Lung (tissue), 12 donors: ENCODE data around the gene SRM. TPM values are rescaled to one million over a fixed set of nuclear protein-coding genes. Genes with fewer than 3 reads are reported as not detected.

Experiments
- ATAC-seq: fragments of 200-7000 bp; cut with Tn5 transposase; one replicate; pipeline ENCODE4 v1.9.1; 2020; ENCODE audit warnings: moderate number of reproducible peaks; ENCODE audit not compliant: insufficient read depth, low FRiP score
- DNase-seq, 3 donors: peaks; one replicate each; pipeline ENCODE4 v3.0.0-alpha.2; 2013 to 2017
- H3K27ac ChIP-seq, 2 donors: one replicate each; pipeline ENCODE4 v1.5.1; 2013; ENCODE audit warnings: mild to moderate bottlenecking in 2 of 2, moderate library complexity in 2 of 2, control low read depth in 1 of 2, inconsistent platforms in 1 of 2, low read depth in 1 of 2, low read length in 1 of 2
- H3K27me3 ChIP-seq, 3 donors: one replicate each; pipeline ENCODE4 v1.5.1; 2013; ENCODE audit warnings: low read length in 2 of 3; ENCODE audit not compliant: control insufficient read depth in 3 of 3, insufficient read depth in 3 of 3
- H3K36me3 ChIP-seq, 4 donors: one replicate each; pipeline ENCODE4 v1.5.1; 2013; ENCODE audit warnings: low read length in 4 of 4, mild to moderate bottlenecking in 1 of 4, moderate library complexity in 1 of 4; ENCODE audit not compliant: control insufficient read depth in 4 of 4, insufficient read depth in 4 of 4
- H3K4me1 ChIP-seq, 5 donors: one replicate each; pipeline ENCODE4 v1.5.1; 2013; ENCODE audit warnings: low read length in 5 of 5, mild to moderate bottlenecking in 2 of 5, moderate library complexity in 1 of 5; ENCODE audit not compliant: control insufficient read depth in 5 of 5, insufficient read depth in 5 of 5
- H3K4me3 ChIP-seq: one replicate; pipeline ENCODE4 v1.5.1; 2013; ENCODE audit warnings: mild to moderate bottlenecking, control low read depth, moderate library complexity
- H3K9ac ChIP-seq, 2 donors: one replicate each; pipeline ENCODE4 v1.5.1; 2013; ENCODE audit warnings: low read length in 2 of 2, control low read depth in 1 of 2; ENCODE audit not compliant: insufficient read depth in 1 of 2
- H3K9me3 ChIP-seq, 4 donors: one replicate each; pipeline ENCODE4 v1.5.1; 2013; ENCODE audit warnings: low read length in 3 of 4, mild to moderate bottlenecking in 1 of 4, moderate library complexity in 1 of 4; ENCODE audit not compliant: control insufficient read depth in 4 of 4, insufficient read depth in 3 of 4
- CTCF ChIP-seq: IDR thresholded peaks from 2 replicates; pipeline ENCODE4 v1.5.1; 2012; ENCODE audit warnings: mild to moderate bottlenecking; ENCODE audit errors: control extremely low read depth, extremely low read depth
- WGBS, 2 donors: extraction: QIAGEN DNeasy Blood & Tissue Kit; methylation state at CpG; one replicate each; pipeline ENCODE4 v1.1.7; 2013; 5-methylcytosine and 5-hydroxymethylcytosine counted together
- polyA plus RNA-seq, 2 donors: library from polyadenylated mRNA; stranded (reverse); fragments of 200-250 nt; gene quantifications; one replicate each; pipeline ENCODE4 v1.2.1, GENCODE V29; 2013
- total RNA-seq, 2 donors: library from RNA; depleted of rRNA in 1 of 2; stranded (reverse); fragments of >200 nt in 1 of 2; gene quantifications; one replicate each; pipeline ENCODE4 v1.2.1, GENCODE V29; 2014 to 2021
- donor health status: control.
- donor health status: control.
- donor health status: Bipolar disorder and iron deficiency.
- donor health status: healthy.
- donor health status: DM: yes; HTN: yes; CAD: no.

The SRM gene
- total and polyA plus RNA-seq, 4 donors = 12.3 to 132 (median 115) TPM

- Histone ChIP-seq H3K9ac (no peak overlapping the region), H3K9me3 (no peaks in the 10 kb centered on the region), H3K27me3 (peaks cover 0 to 6% (median 0%) of the 10 kb centered on the region in 3 donors), H3K27ac (no peak overlapping the region), H3K4me3 (no peak overlapping the region), H3K36me3 (peaks cover 0 to 29% (median 4%) of the 10 kb centered on the region in 4 donors), H3K4me1 (peaks cover 0 to 17% (median 6%) of the 10 kb centered on the region in 5 donors)
- 93 to 94% methylated on average over 12 of the region's 12 CpGs for WGBS, 2 donors
- no peak for TF ChIP-seq CTCF
- DNase-seq (no peak), ATAC-seq (no peak)
Measured at GRCh38 chr1:11055676-11056075, 4.1 kb downstream of the SRM start.

DNA sequence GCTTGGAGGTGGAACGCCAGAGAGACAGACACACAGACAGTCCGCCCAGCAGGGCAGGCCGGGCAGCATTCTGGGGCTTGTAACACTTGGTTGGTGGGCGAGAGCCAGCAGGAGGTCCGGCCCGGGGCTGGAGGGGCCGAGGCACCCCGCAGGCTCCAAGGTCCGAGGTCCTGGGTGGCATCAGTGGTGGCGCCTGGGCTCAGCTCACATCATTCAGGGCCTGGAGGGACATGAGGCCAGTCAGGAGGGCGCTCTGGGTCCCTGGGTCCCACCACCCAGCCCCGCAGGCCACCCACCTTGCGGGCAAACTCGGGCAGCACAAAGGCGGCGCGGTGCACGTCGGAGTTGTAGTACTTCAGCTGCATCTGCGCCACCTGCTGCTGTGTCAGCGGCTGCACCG, 5.2 kb downstream of the SRM start:
- H3K27me3 ChIP-seq = peaks cover 0 to 6% (median 0%) of the 10 kb centered on the region in 3 donors
- WGBS, 2 donors = 93 to 96% methylated on average over 21 to 22 of the region's 22 CpGs
- no peak for DNase-seq

DNA sequence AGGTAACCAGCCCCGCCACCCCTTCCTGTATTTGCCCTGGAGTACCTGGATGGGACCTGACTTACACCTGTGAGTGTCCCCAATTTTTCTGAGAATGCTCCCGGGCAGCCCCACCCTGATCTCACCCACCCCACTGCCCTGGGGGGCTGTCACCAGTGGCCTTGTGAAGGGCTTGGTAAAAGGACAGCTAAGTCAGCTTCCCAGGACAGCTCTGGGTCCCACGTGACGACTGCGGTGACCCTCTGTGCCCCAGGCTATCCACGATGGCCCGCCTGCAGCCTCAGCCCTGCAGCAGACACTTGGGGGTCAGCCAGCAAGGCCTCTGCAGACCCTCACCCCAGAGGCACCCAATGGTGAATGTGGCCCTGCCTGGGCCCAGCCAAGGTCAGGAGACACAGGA, 5.6 kb downstream of the SRM start:
- H3K4me3 ChIP-seq = no peak overlapping the region
- DNase-seq = no peak
- H3K9me3 ChIP-seq = no peaks in the 10 kb centered on the region
- no peak overlapping the region for H3K9ac ChIP-seq
- WGBS, 2 donors = 83 to 88% methylated on average over 7 of the region's 7 CpGs
- H3K4me1 ChIP-seq = peaks cover 0 to 14% (median 6%) of the 10 kb centered on the region in 5 donors
- peaks cover 0 to 29% (median 4%) of the 10 kb centered on the region in 4 donors for H3K36me3 ChIP-seq
- TF ChIP-seq CTCF = no peak
- H3K27ac ChIP-seq = no peak overlapping the region
- no peak for ATAC-seq
- H3K27me3 ChIP-seq = peaks cover 0 to 6% (median 0%) of the 10 kb centered on the region in 3 donors

More for the DNA sequence above, 5.2 kb downstream of the SRM start:
- Histone ChIP-seq H3K36me3 (peaks cover 0 to 29% (median 4%) of the 10 kb centered on the region in 4 donors), H3K9me3 (no peaks in the 10 kb centered on the region), H3K4me3 (no peak overlapping the region), H3K27ac (no peak overlapping the region), H3K4me1 (peaks cover 0 to 15% (median 6%) of the 10 kb centered on the region in 5 donors), H3K9ac (no peak overlapping the region)
- ATAC-seq = no peak
- TF ChIP-seq CTCF = no peak

DNA sequence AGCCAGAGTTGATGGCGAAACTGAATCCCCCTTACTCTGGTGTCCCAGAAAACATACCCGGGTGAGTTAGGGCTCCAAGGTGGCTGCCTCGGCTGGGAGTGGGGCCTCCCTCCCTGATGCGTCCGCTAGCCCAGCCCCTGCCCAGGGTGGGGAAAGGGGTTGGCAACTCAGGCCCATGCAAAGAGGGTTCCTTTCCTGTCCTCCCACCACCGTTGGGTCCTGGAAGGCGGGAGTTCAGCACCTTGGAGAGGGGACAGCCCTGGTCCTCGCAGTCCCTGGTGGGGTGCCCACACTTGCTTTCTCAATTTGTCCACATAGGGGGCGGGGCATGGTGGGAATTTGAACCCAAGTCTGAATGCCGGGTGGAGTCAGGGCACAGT, 6.1 kb downstream of the SRM start:
- Histone ChIP-seq H3K36me3 (peaks cover 0 to 29% (median 4%) of the 10 kb centered on the region in 4 donors), H3K4me3 (no peak overlapping the region), H3K27me3 (peaks cover 0 to 6% (median 0%) of the 10 kb centered on the region in 3 donors), H3K4me1 (peaks cover 0 to 10% (median 3%) of the 10 kb centered on the region in 5 donors), H3K9ac (no peak overlapping the region), H3K27ac (no peak overlapping the region), H3K9me3 (no peaks in the 10 kb centered on the region)
- no peak for TF ChIP-seq CTCF
- 66 to 69% methylated on average over 10 of the region's 10 CpGs for WGBS, 2 donors
- ATAC-seq (no peak), DNase-seq (peak; percentile 26 to 46 (median 39))
